ENCODE measurements around the gene ERAP2.

Gene ERAP2

GRCh38 chr5:96967400-96967799 is 91.1 kb downstream of the ERAP2 start:
- H3K9ac ChIP-seq (ENCODE audit: low read depth, low read length) = no peak overlapping the region
- no peaks in the 10 kb centered on the region for H3K9me3 ChIP-seq (ENCODE audit: control insufficient read depth, insufficient read depth, low read length)
- H3K27me3 ChIP-seq (ENCODE audit: control insufficient read depth, insufficient read depth, low read length) = no peaks in the 10 kb centered on the region
- no peaks in the 10 kb centered on the region for H3K36me3 ChIP-seq (ENCODE audit: control insufficient read depth, insufficient read depth, low read length)
- H3K4me3 ChIP-seq (ENCODE audit: low read depth, low read length) = no peak overlapping the region
- no peak overlapping the region for H3K27ac ChIP-seq (ENCODE audit: low read depth, low read length)
- H3K4me1 ChIP-seq (ENCODE audit: control insufficient read depth, insufficient read depth, low read length) = peaks cover 4% of the 10 kb centered on the region; the same call in 1 of the 2 replicates

GRCh38 chr5:96968074-96968473 is 91.8 kb downstream of the ERAP2 start:
- no peak overlapping the region for H3K27ac ChIP-seq (ENCODE audit: low read depth, low read length)
- H3K4me3 ChIP-seq (ENCODE audit: low read depth, low read length) = no peak overlapping the region
- H3K36me3 ChIP-seq (ENCODE audit: control insufficient read depth, insufficient read depth, low read length) = no peaks in the 10 kb centered on the region
- no peaks in the 10 kb centered on the region for H3K27me3 ChIP-seq (ENCODE audit: control insufficient read depth, insufficient read depth, low read length)
- H3K9me3 ChIP-seq (ENCODE audit: control insufficient read depth, insufficient read depth, low read length) = no peaks in the 10 kb centered on the region
- no peak overlapping the region for H3K9ac ChIP-seq (ENCODE audit: low read depth, low read length)
- peaks cover 4% of the 10 kb centered on the region; the same call in 1 of the 2 replicates for H3K4me1 ChIP-seq (ENCODE audit: control insufficient read depth, insufficient read depth, low read length)

GRCh38 chr5:96968614-96969013 is 92.3 kb downstream of the ERAP2 start:
- H3K4me1 ChIP-seq (ENCODE audit: control insufficient read depth, insufficient read depth, low read length) = peaks cover 4% of the 10 kb centered on the region; the same call in 1 of the 2 replicates
- H3K27ac ChIP-seq (ENCODE audit: low read depth, low read length) = no peak overlapping the region
- H3K9ac ChIP-seq (ENCODE audit: low read depth, low read length) = no peak overlapping the region

More at GRCh38 chr5:96968614-96969013, 92.3 kb downstream of the ERAP2 start:
- Histone ChIP-seq H3K27me3 (ENCODE audit: control insufficient read depth, insufficient read depth, low read length) (no peaks in the 10 kb centered on the region), H3K4me3 (ENCODE audit: low read depth, low read length) (no peak overlapping the region), H3K36me3 (ENCODE audit: control insufficient read depth, insufficient read depth, low read length) (no peaks in the 10 kb centered on the region), H3K9me3 (ENCODE audit: control insufficient read depth, insufficient read depth, low read length) (no peaks in the 10 kb centered on the region)

Measured in HUES48 (cell line).